ENCODE measurements around the gene SRSF4. TPM values are rescaled to one million over a fixed set of nuclear protein-coding genes. Genes with fewer than 3 reads are reported as not detected.
A peak's percentile ranks its signal among the peaks of the same experiment; 100 is the strongest.

Gene SRSF4
- total and polyA plus RNA-seq, 2 donors (not counting 3 experiments of a cell fraction or from before 2014, with no cell fraction given) = 45.6 to 108 TPM

DNA sequence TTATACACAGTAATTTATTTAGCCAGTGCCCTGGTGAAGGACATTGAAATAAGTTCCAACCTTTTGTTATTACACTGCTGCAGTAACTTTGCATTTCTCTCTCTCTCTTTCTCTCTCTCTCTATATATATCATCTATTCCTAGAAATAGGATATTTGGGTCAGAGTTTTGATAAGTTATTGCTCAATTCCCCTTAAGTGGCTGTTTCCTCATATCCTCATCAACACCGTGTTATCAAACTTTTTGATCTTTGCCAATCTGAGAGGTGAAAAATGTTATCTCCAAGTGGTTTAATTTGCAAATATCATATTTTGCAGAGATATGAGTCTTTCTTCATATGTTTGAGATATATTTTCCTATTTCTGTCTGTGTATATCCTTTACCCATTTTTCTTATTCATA is 1.6 kb upstream of the SRSF4 start:
- Histone ChIP-seq H3K27ac (ENCODE audit: insufficient read depth, low read depth, low read length) (no peak overlapping the region), H3K9me1 (replicated peaks; ENCODE audit: control insufficient read depth, extremely low read depth, insufficient read depth, low read length) (no peaks in the 10 kb centered on the region), H2AFZ (ENCODE audit: low read depth, low read length) (no peak overlapping the region), H4K20me1 (replicated peaks; ENCODE audit: control insufficient read depth, extremely low read depth, insufficient read depth, low read length) (peaks cover 9% of the 10 kb centered on the region), H3K36me3 (ENCODE audit: control insufficient read depth in 2 of 2, extremely low read depth in 1 of 2, insufficient read depth in 2 of 2, low read length in 2 of 2) (peaks cover 2 to 4% of the 10 kb centered on the region in 2 experiments), H3K4me2 (ENCODE audit: insufficient read depth, low read length) (no peak overlapping the region), H3K4me3 (replicated peaks in 1 of 3; ENCODE audit: insufficient read depth in 1 of 3, low read depth in 1 of 3, low read length in 3 of 3) (no peak overlapping the region), H3K4me1 (ENCODE audit: control insufficient read depth, extremely low read depth, insufficient read depth, low read length) (peaks cover 15% of the 10 kb centered on the region), H3K9me3 (replicated peaks; ENCODE audit: control insufficient read depth, insufficient read depth, low read length) (no peaks in the 10 kb centered on the region), H3K27me3 (ENCODE audit: control insufficient read depth in 2 of 2, insufficient read depth in 2 of 2, low read length in 2 of 2) (no peaks in the 10 kb centered on the region), H3K9ac (replicated peaks; ENCODE audit: extremely low read depth, insufficient read depth, low read length) (no peak overlapping the region), H3K79me2 (ENCODE audit: control insufficient read depth, insufficient read depth, low read length) (peaks cover 32% of the 10 kb centered on the region)
- BruUV-seq (replicated peaks) = no TSS peak
- TF ChIP-seq, protein P1, sequence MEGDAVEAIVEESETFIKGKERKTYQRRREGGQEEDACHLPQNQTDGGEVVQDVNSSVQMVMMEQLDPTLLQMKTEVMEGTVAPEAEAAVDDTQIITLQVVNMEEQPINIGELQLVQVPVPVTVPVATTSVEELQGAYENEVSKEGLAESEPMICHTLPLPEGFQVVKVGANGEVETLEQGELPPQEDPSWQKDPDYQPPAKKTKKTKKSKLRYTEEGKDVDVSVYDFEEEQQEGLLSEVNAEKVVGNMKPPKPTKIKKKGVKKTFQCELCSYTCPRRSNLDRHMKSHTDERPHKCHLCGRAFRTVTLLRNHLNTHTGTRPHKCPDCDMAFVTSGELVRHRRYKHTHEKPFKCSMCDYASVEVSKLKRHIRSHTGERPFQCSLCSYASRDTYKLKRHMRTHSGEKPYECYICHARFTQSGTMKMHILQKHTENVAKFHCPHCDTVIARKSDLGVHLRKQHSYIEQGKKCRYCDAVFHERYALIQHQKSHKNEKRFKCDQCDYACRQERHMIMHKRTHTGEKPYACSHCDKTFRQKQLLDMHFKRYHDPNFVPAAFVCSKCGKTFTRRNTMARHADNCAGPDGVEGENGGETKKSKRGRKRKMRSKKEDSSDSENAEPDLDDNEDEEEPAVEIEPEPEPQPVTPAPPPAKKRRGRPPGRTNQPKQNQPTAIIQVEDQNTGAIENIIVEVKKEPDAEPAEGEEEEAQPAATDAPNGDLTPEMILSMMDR (IDR thresholded peaks at IDR 0.05; ENCODE audit: extremely low read depth in 1 of 2, insufficient read depth in 1 of 2, low read depth in 1 of 2, low read length in 2 of 2) = no peak
- intact Hi-C loops (cut with micrococcal nuclease) = loop anchor here (5.0 kb wide), 2 partner anchors 61 to 541 kb away; partner anchors contain the start of genes TAF12 and TMEM200B
- no peak for DNase-seq (ENCODE audit: low read depth, low spot score)
- dilution Hi-C loops (cut with MboI; ENCODE audit: extremely low pct_ligation_motif_present, low sequenced_read_pairs) = no loop called here
- ChIA-PET POLR2A (no interaction called here), CTCF (interaction anchor here (1.2 to 2.1 kb wide), 2 partner anchors 14 to 19 kb away, joined by 4 to 15 read pairs; no protein-coding TSS in a partner anchor)
- FAIRE-seq = no peak

DNA sequence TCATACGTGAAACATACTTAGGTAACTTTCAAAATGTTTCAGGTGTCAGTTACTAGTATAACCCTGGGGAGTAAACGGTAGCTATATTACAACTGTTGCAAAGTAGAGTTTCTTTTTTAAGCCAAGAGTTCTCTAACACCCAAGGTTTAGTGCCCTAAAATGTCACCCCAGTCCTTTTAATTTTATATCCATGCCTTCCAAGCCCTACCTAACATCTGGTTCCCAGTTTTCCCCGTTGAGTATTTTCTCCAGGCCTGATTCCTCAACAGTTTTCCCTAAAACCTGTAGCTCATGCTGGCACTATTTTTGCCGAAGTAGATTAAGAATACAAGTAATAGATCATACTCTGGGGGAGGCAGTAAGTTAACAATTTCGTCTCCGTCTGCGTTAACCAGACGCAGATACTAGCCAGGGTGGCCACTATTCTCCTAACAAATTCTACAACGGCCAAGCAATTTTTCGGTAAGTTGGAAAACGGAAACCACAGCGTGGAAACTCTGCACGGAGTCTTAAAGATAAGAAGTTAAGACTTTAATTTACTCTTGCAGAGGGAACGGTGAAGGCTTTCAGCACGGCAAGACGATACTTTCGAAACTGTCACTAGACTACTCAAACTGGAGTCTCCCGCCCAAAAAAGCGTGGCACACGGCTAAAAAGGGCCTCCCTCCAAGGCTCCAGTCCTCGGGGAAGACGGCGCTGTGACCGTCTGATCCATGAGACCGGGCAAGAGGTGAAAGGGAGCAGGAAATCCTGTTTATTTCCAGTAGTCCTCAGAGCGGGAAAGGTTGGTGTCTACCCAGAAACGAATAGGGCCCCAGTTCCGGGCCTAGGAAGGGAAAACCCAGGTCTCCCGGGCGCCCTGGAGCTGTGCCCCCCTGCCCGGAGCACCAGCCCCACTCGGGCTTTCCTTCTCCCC is 945 bp downstream of the SRSF4 start:
- no peaks in the 10 kb centered on the region for H3K9me3 ChIP-seq (replicated peaks; ENCODE audit: control insufficient read depth, insufficient read depth, low read length)
- TF ChIP-seq POLR2AphosphoS5 (IDR thresholded peaks at IDR 0.05; ENCODE audit: insufficient read depth, low read depth, low read length) (peak; percentile 32), GATA2 (IDR thresholded peaks at IDR 0.05; ENCODE audit: insufficient read depth, insufficient read length, low read depth, low read length) (no peak), MYC (IDR thresholded peaks at IDR 0.05; ENCODE audit: low read depth, low read length) (no peak), POLR2A (IDR thresholded peaks at IDR 0.05; ENCODE audit: low read depth, low read length) (no peak)
- H3K79me2 ChIP-seq (ENCODE audit: control insufficient read depth, insufficient read depth, low read length) = peaks cover 57% of the 10 kb centered on the region
- dilution Hi-C loops (cut with MboI; ENCODE audit: extremely low pct_ligation_motif_present, low sequenced_read_pairs) (no loop called here), intact Hi-C loops (cut with micrococcal nuclease) (loop anchor here (1.0 to 5.0 kb wide), 3 partner anchors 58 to 538 kb away; partner anchors contain the start of genes TAF12 and TMEM200B)
- H3K9me1 ChIP-seq (replicated peaks; ENCODE audit: control insufficient read depth, extremely low read depth, insufficient read depth, low read length) = no peaks in the 10 kb centered on the region
- CTCF ChIA-PET = interaction anchor here (0.8 to 3.5 kb wide), 14 partner anchors 11 to 578 kb away, joined by 3 to 55 read pairs (median 5); partner anchors contain the start of gene EPB41
- FAIRE-seq (peak; percentile 8), DNase-seq (ENCODE audit: low read depth, low spot score) (no peak)
- peak overlapping the region; percentile 81 to 99 (median 90) for H3K4me3 ChIP-seq (replicated peaks in 1 of 3; ENCODE audit: insufficient read depth in 1 of 3, low read depth in 1 of 3, low read length in 3 of 3)
- H2AFZ ChIP-seq (ENCODE audit: low read depth, low read length) = peak overlapping the region; percentile 82
- H4K20me1 ChIP-seq (replicated peaks; ENCODE audit: control insufficient read depth, extremely low read depth, insufficient read depth, low read length) = peaks cover 15% of the 10 kb centered on the region
- H3K9ac ChIP-seq (replicated peaks; ENCODE audit: extremely low read depth, insufficient read depth, low read length) = peak overlapping the region; percentile 100
- no peaks in the 10 kb centered on the region for H3K27me3 ChIP-seq (ENCODE audit: control insufficient read depth in 2 of 2, insufficient read depth in 2 of 2, low read length in 2 of 2)
- H3K27ac ChIP-seq (ENCODE audit: insufficient read depth, low read depth, low read length) = peak overlapping the region; percentile 99
- H3K4me1 ChIP-seq (ENCODE audit: control insufficient read depth, extremely low read depth, insufficient read depth, low read length) = peaks cover 19% of the 10 kb centered on the region
- peaks cover 2 to 4% of the 10 kb centered on the region in 2 experiments for H3K36me3 ChIP-seq (ENCODE audit: control insufficient read depth in 2 of 2, extremely low read depth in 1 of 2, insufficient read depth in 2 of 2, low read length in 2 of 2)
- H3K4me2 ChIP-seq (ENCODE audit: insufficient read depth, low read length) = peak overlapping the region; percentile 99
- BruUV-seq (replicated peaks) = TSS peak; percentile 42
- POLR2A ChIA-PET = interaction anchor here (1.0 to 1.6 kb wide), 4 partner anchors 14 to 296 kb away, joined by 3 to 14 read pairs (median 8); partner anchors contain the start of gene TMEM200B
